Panc1 (cell line): ENCODE results near the gene ATG13. TPM values are rescaled to one million over a fixed set of nuclear protein-coding genes. Genes with fewer than 3 reads are reported as not detected.

Experiments used
- ATAC-seq: fragments of 200-7000 bp; cut with Tn5 transposase; 2 replicates; pipeline ENCODE4 v1.9.1; 2020; ENCODE audit warnings: mild to moderate bottlenecking, moderate library complexity
- BruUV-seq: library from RNA; stranded (reverse); fragments of 400-500 nt; replicated peaks from 2 replicates; lab custom pipeline; 2021; lab: Mats Ljungman, UMichigan
- CTCF ChIA-PET: fragments of 300-600 bp; sonication (Branson Sonifier 250); formaldehyde crosslinking; loops from one replicate; lab custom pipeline; 2022; ENCODE audit warnings: antibody characterized with exemption; lab: Charles Lee
- POLR2A ChIA-PET: fragments of 300-600 bp; sonication (Branson Sonifier 250); formaldehyde crosslinking; loops from one replicate; lab custom pipeline; 2022; ENCODE audit warnings: antibody characterized with exemption; lab: Charles Lee
- DNase-seq: peaks from one replicate; pipeline ENCODE4 v3.0.0-alpha.2; 2010; ENCODE audit warnings: low read depth, low spot score
- H3K27ac ChIP-seq: 2 replicates; pipeline ENCODE4 v1.5.1; 2011; ENCODE audit warnings: mild to moderate bottlenecking, low read length, inconsistent platforms
- H3K27me3 ChIP-seq: fragments of 200-500 bp; sonication (Bioruptor generic); 2 replicates; pipeline ENCODE4 v1.6.0; 2014; ENCODE audit warnings: low read length, inconsistent platforms; ENCODE audit not compliant: control insufficient read depth, insufficient read depth
- H3K36me3 ChIP-seq: fragments of 200-500 bp; sonication (Bioruptor generic); 2 replicates; pipeline ENCODE4 v1.5.1; 2014; ENCODE audit warnings: inconsistent platforms, mild to moderate bottlenecking, low read length, moderate library complexity; ENCODE audit not compliant: control insufficient read depth, insufficient read depth
- H3K4me1 ChIP-seq: 2 replicates; pipeline ENCODE4 v1.5.1; 2011; ENCODE audit warnings: inconsistent platforms, mild to moderate bottlenecking, low read length, moderate library complexity; ENCODE audit not compliant: control insufficient read depth, insufficient read depth
- H3K4me3 ChIP-seq, 2 experiments: 2 replicates each; pipeline ENCODE4 v1.5.1; 2011 to 2012; ENCODE audit warnings: low read depth in 2 of 2, low read length in 2 of 2, mild to moderate bottlenecking in 2 of 2, inconsistent platforms in 1 of 2, moderate library complexity in 1 of 2
- H3K9me3 ChIP-seq: fragments of 200-500 bp; sonication (Bioruptor generic); 2 replicates; pipeline ENCODE4 v1.5.1; 2014; ENCODE audit warnings: low read depth, mild to moderate bottlenecking, inconsistent platforms, low read length, moderate library complexity; ENCODE audit not compliant: control insufficient read depth, insufficient read depth
- POLR2AphosphoS5 ChIP-seq: IDR thresholded peaks from 2 replicates; pipeline ENCODE4 v1.6.1; 2012; ENCODE audit warnings: mild to moderate bottlenecking, low read depth, low read length, moderate library complexity
- SIN3A ChIP-seq: IDR thresholded peaks from 2 replicates; pipeline ENCODE4 v1.6.1; 2012; ENCODE audit warnings: low read depth, mild to moderate bottlenecking, low read length, moderate library complexity, borderline replicate concordance; ENCODE audit not compliant: insufficient read depth
- TCF7L2 ChIP-seq: IDR thresholded peaks from 2 replicates; pipeline ENCODE4 v1.6.1; 2011; ENCODE audit warnings: mild to moderate bottlenecking, low read depth, low read length, inconsistent platforms
- in situ Hi-C: cut with HindIII; loops from 2 replicates; pipeline ENCODE4 v1.10.0; 2016; ENCODE audit warnings: low sequenced_read_pairs, low pct_unique_long_range_greater_than_20kb
- intact Hi-C: fragments of 100-400 bp; cut with micrococcal nuclease; formaldehyde crosslinking; loops from one replicate; pipeline ENCODE4 v1.10.0; 2022; ENCODE audit not compliant: unreplicated experiment
- total RNA-seq: library from RNA; stranded (reverse); gene quantifications from one replicate; pipeline ENCODE4 v1.2.1, GENCODE V29; 2021; ENCODE audit not compliant: unreplicated experiment
- TF ChIP-seq, protein P1 (sequence below), 2 experiments: IDR thresholded peaks; 2 replicates each; pipeline ENCODE4 v1.6.1; 2011 to 2012; ENCODE audit warnings: low read depth in 2 of 2, control low read depth in 1 of 2, low read length in 1 of 2, mild to moderate bottlenecking in 1 of 2, moderate library complexity in 1 of 2; ENCODE audit not compliant: insufficient read depth in 1 of 2
- TF ChIP-seq, protein P2 (sequence below): fragments of 450-650 bp; IDR thresholded peaks from 2 replicates; pipeline ENCODE4 v1.5.1; 2017; ENCODE audit warnings: mild to moderate bottlenecking

Gene ATG13
- total RNA-seq, 1 experiment from 2014 or later = 57.9 TPM

DNA sequence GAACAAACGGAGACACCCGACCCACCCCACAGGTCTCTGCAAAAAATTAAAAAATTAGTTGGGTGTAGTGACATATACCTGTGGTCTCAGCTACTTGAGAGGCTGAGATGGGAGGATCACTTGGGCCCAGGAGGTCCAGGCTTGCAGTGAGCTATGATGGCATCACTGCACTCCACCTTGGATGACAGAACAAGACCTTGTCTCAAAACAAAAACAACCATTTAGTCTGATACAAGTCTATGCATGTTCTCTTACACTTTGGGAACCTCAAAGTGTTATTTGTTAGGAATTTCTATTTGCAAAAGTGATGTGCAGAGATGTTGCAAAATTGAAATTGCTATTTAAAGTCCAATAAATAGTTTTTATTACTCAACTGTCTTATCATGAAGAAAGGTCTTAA, 14.3 kb downstream of the ATG13 start:
- intact Hi-C loops (no loop called here), in situ Hi-C loops (no loop called here)
- Histone ChIP-seq H3K27ac (no peak overlapping the region), H3K36me3 (0 out of 2 replicates have a peak, but pooled peaks cover 2% of the 10 kb centered on the region), H3K9me3 (no peaks in the 10 kb centered on the region), H3K4me3 (no peak overlapping the region), H3K27me3 (no peaks in the 10 kb centered on the region), H3K4me1 (no peaks in the 10 kb centered on the region)
- BruUV-seq = no TSS peak
- DNase-seq (no peak), ATAC-seq (no peak)
- CTCF ChIA-PET = no interaction called here
- POLR2A ChIA-PET = no interaction called here
- TF ChIP-seq, protein P1, sequence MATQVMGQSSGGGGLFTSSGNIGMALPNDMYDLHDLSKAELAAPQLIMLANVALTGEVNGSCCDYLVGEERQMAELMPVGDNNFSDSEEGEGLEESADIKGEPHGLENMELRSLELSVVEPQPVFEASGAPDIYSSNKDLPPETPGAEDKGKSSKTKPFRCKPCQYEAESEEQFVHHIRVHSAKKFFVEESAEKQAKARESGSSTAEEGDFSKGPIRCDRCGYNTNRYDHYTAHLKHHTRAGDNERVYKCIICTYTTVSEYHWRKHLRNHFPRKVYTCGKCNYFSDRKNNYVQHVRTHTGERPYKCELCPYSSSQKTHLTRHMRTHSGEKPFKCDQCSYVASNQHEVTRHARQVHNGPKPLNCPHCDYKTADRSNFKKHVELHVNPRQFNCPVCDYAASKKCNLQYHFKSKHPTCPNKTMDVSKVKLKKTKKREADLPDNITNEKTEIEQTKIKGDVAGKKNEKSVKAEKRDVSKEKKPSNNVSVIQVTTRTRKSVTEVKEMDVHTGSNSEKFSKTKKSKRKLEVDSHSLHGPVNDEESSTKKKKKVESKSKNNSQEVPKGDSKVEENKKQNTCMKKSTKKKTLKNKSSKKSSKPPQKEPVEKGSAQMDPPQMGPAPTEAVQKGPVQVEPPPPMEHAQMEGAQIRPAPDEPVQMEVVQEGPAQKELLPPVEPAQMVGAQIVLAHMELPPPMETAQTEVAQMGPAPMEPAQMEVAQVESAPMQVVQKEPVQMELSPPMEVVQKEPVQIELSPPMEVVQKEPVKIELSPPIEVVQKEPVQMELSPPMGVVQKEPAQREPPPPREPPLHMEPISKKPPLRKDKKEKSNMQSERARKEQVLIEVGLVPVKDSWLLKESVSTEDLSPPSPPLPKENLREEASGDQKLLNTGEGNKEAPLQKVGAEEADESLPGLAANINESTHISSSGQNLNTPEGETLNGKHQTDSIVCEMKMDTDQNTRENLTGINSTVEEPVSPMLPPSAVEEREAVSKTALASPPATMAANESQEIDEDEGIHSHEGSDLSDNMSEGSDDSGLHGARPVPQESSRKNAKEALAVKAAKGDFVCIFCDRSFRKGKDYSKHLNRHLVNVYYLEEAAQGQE (IDR thresholded peaks at IDR 0.05; ENCODE audit: insufficient read depth in 1 of 2, low read depth in 2 of 2, low read length in 1 of 2) = no peak
- TF ChIP-seq SIN3A (no peak), TCF7L2 (no peak), POLR2AphosphoS5 (no peak)
- TF ChIP-seq, protein P2, sequence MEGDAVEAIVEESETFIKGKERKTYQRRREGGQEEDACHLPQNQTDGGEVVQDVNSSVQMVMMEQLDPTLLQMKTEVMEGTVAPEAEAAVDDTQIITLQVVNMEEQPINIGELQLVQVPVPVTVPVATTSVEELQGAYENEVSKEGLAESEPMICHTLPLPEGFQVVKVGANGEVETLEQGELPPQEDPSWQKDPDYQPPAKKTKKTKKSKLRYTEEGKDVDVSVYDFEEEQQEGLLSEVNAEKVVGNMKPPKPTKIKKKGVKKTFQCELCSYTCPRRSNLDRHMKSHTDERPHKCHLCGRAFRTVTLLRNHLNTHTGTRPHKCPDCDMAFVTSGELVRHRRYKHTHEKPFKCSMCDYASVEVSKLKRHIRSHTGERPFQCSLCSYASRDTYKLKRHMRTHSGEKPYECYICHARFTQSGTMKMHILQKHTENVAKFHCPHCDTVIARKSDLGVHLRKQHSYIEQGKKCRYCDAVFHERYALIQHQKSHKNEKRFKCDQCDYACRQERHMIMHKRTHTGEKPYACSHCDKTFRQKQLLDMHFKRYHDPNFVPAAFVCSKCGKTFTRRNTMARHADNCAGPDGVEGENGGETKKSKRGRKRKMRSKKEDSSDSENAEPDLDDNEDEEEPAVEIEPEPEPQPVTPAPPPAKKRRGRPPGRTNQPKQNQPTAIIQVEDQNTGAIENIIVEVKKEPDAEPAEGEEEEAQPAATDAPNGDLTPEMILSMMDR = no peak

DNA sequence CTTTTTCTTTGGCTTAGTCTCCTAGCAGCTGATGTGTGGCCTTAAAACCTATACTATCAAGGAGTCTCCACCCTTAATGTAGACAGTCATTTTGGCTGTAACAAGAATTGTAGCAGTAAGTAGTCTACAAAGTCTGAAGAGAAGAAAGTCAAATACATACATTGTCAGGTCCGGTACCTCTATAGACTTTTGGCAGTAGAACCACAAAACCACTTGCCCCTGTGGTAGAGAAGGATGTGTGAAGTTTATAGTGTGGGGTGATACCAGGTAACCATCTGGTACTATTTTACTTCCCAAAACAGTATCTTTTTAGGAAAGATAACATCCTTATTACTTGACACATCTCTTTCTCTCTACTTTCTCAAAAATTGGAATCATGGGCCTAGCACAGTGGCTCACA, 15.1 kb downstream of the ATG13 start:
- BruUV-seq = TSS peak; percentile 56
- Histone ChIP-seq H3K27ac (no peak overlapping the region), H3K36me3 (0 out of 2 replicates have a peak, but pooled peaks cover 2% of the 10 kb centered on the region), H3K4me1 (no peaks in the 10 kb centered on the region), H3K27me3 (no peaks in the 10 kb centered on the region), H3K9me3 (no peaks in the 10 kb centered on the region), H3K4me3 (no peak overlapping the region)
- ATAC-seq = no peak
- intact Hi-C loops (no loop called here), in situ Hi-C loops (no loop called here)
- POLR2A ChIA-PET = no interaction called here
- CTCF ChIA-PET = no interaction called here
- DNase-seq = no peak
- TF ChIP-seq, protein P2 = no peak
- no peak for TF ChIP-seq TCF7L2
- TF ChIP-seq POLR2AphosphoS5 = no peak
- TF ChIP-seq SIN3A = no peak
- TF ChIP-seq, protein P1 (IDR thresholded peaks at IDR 0.05; ENCODE audit: insufficient read depth in 1 of 2, low read depth in 2 of 2, low read length in 1 of 2) = no peak
